Activated naive CD8-positive, alpha-beta T cell (primary cell): ENCODE results near the gene GLT8D2.

ENCODE experiments used
- H3K27ac Mint-ChIP-seq: one replicate; pipeline ENCODE4 v1.8.0; 2021; ENCODE audit warnings: mixed read lengths
- H3K27me3 Mint-ChIP-seq: one replicate; pipeline ENCODE4 v1.8.0; 2021; ENCODE audit warnings: mixed read lengths
- H3K36me3 Mint-ChIP-seq: one replicate; pipeline ENCODE4 v1.8.0; 2021; ENCODE audit warnings: mixed read lengths
- H3K4me1 Mint-ChIP-seq: one replicate; pipeline ENCODE4 v1.8.0; 2021; ENCODE audit warnings: low read depth, mixed read lengths
- H3K4me3 Mint-ChIP-seq: one replicate; pipeline ENCODE4 v1.8.0; 2021; ENCODE audit warnings: mild to moderate bottlenecking, mixed read lengths
- H3K9me3 Mint-ChIP-seq: one replicate; pipeline ENCODE4 v1.8.0; 2021; ENCODE audit warnings: low read depth, mixed read lengths

GLT8D2 gene

DNA sequence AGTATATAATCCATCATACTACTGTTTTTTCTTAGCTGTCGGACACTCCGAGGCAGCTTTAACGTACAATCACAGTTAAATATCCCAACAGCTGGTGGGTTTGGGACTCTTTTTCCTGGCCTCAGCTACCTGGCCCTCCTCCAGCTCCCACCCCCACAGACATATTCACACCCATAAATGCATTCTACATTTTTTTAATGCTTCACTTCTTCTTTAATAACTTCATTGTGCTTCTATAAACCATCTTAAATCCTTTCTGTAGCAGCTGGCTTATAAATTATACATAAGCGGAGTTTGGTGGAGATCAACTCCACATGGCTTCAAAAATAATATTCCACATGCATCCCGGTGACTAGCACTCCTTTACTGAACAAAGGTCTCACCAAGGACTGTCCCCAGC lies 51.0 kb downstream of the GLT8D2 start:
- H3K4me3 Mint-ChIP-seq, result no peak overlapping the region
- peaks cover 5% of the 10 kb centered on the region for H3K36me3 Mint-ChIP-seq
- no peak overlapping the region for H3K27ac Mint-ChIP-seq
- H3K4me1 Mint-ChIP-seq, result no peaks in the 10 kb centered on the region
- H3K27me3 Mint-ChIP-seq, result peaks cover 20% of the 10 kb centered on the region
- H3K9me3 Mint-ChIP-seq, result no peaks in the 10 kb centered on the region

DNA sequence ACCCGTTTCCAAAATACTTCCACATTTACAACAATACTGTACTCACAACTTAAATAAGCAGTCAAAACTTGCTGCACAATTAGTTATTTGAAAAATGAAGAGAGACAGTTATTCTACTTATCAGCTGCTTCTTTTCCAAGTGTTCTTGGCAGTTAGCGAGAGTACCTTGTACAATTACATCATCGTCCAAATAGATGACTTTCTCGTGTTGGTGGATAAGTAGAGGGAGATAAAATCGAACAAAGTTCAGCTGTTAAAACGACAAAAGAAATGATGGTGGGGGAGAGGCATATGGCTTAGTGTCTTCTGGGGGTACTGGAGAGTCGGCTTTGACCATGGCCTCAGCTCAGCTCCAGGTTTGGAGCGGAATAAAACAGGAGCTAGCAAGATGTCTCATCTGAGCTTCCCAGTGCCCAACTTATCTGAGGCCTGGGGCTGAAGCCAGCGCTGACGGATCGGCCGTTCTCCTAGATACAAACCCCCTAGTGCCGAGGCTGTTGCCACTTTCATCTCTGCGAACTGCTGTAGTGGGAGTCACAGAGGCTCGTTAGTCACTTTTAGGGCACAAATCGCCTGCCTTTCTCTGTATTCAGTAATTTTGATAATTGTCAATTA lies 52.6 kb downstream of the GLT8D2 start:
- Mint-ChIP-seq H3K4me1 (no peaks in the 10 kb centered on the region), H3K36me3 (no peaks in the 10 kb centered on the region), H3K4me3 (no peak overlapping the region), H3K9me3 (no peaks in the 10 kb centered on the region), H3K27ac (no peak overlapping the region), H3K27me3 (peaks cover 10% of the 10 kb centered on the region)

GRCh38 chr12:103996595-103996994 lies 53.4 kb downstream of the GLT8D2 start:
- H3K36me3 Mint-ChIP-seq, result no peaks in the 10 kb centered on the region
- H3K9me3 Mint-ChIP-seq, result no peaks in the 10 kb centered on the region
- no peaks in the 10 kb centered on the region for H3K4me1 Mint-ChIP-seq
- H3K4me3 Mint-ChIP-seq, result no peak overlapping the region
- H3K27me3 Mint-ChIP-seq, result peaks cover 10% of the 10 kb centered on the region
- H3K27ac Mint-ChIP-seq, result no peak overlapping the region

DNA sequence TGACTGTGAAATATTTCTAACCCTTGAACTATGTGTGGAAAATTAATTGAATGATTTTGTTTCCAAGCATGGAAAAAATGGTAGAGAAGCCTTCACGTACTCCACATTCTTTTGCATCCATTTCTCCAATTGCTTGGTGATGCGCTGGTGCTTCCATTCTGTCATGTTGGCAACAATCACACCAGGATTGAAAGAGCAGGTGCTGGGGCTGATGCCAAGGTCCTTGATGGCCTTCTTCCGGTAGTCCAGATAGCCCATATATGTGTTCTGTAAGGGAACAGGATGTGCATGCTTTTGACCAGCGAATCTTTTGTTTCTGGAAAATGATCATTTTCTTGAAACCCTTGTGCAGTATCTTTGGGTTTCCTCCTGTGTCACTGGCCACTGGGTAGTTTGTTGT lies 55.8 kb downstream of the GLT8D2 start:
- no peak overlapping the region for H3K4me3 Mint-ChIP-seq
- no peaks in the 10 kb centered on the region for H3K4me1 Mint-ChIP-seq
- peaks cover 4% of the 10 kb centered on the region for H3K27me3 Mint-ChIP-seq
- no peaks in the 10 kb centered on the region for H3K9me3 Mint-ChIP-seq
- no peak overlapping the region for H3K27ac Mint-ChIP-seq
- H3K36me3 Mint-ChIP-seq, result no peaks in the 10 kb centered on the region

DNA sequence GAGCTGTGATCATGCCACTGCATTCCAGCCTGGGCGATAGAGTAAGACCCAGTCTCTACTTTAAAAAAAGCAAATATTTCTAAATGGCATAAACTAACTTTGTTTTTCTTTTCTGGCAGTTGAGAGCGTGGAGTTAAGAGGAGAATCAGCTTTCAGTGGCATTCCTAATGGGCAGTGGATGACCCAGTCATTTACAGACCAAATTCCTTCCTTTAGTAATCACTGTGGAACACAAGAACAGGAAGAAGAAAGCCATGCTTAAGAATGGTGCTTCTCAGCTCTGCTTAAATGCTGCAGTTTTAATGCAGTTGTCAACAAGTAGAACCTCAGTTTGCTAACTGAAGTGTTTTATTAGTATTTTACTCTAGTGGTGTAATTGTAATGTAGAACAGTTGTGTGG lies 63.2 kb downstream of the GLT8D2 start:
- no peaks in the 10 kb centered on the region for H3K4me1 Mint-ChIP-seq
- no peak overlapping the region for H3K27ac Mint-ChIP-seq
- no peaks in the 10 kb centered on the region for H3K9me3 Mint-ChIP-seq
- H3K27me3 Mint-ChIP-seq, result no peaks in the 10 kb centered on the region
- H3K36me3 Mint-ChIP-seq, result peaks cover 4% of the 10 kb centered on the region
- no peak overlapping the region for H3K4me3 Mint-ChIP-seq

DNA sequence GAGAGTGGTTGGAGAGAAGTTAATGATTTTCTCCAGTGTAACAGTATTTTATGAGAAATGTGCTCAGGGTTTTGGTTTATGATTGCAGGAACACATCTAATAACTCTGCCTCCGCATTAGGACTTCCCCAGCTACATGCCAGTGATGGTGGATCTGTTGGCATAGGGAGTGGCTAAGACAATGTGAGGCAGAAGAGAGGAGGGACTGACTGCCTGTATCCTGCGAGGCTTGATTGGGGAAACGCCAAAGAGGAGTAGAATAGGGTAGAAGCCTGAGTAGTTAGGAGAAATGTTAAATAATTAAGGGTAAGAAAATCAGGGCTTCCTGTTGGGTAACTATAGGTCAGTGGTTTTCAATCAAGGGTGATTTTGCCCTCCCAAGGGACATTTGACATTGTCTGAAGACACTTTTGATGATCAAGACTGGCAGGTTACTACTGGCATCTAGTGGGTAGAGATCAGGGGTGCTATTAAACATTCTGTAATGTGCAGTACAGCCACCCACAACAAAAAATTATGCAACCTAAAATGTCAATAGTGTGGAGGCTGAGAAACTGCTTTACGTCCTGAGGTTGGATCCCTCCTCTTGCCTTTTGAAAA lies 71.5 kb downstream of the GLT8D2 start:
- Mint-ChIP-seq H3K27ac (peak overlapping the region; percentile 1), H3K4me3 (no peak overlapping the region), H3K27me3 (no peaks in the 10 kb centered on the region), H3K9me3 (no peaks in the 10 kb centered on the region), H3K36me3 (peaks cover 2% of the 10 kb centered on the region), H3K4me1 (peaks cover 14% of the 10 kb centered on the region)

DNA sequence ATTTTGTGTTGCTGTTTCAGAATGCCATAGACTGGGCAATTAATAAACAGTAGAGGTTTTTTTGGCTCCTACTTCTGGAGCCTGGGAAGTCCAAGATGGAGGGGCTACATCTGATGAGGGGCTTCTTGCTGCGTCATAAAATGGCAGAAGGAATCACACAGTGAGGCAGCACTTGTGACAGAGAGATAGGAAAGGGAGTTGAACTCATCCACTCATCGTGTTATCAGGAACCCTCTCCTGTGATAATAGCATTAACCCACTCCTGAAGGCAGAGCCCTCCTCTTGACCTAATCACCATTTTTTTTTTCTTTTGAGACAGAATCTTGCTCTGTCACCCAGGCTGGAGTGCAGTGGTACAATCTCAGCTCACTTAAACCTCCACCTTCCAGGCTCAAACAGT lies 74.6 kb downstream of the GLT8D2 start:
- H3K9me3 Mint-ChIP-seq, result no peaks in the 10 kb centered on the region
- peaks cover 37% of the 10 kb centered on the region for H3K4me1 Mint-ChIP-seq
- no peak overlapping the region for H3K4me3 Mint-ChIP-seq
- no peaks in the 10 kb centered on the region for H3K36me3 Mint-ChIP-seq
- no peaks in the 10 kb centered on the region for H3K27me3 Mint-ChIP-seq
- peak overlapping the region; percentile 29 for H3K27ac Mint-ChIP-seq

DNA sequence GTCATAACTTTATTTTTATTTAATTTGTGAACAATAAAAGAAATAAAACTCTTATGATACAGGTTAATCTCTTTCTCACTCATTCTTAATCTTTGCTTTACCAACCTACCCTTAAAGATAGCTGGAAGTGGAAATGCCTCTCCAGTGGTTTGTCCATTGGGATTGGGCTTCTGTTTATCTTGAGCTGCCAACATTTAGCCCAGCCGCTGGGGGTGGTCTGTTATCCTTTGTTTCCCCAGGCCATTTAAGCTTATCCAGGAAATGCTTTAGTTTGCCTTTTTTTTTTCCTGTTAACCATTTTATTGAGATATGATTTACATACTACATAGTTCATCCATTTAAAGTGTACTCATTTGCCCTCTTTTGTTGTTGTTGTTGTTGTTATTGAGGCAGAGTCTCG lies 76.1 kb downstream of the GLT8D2 start:
- Mint-ChIP-seq H3K9me3 (no peaks in the 10 kb centered on the region), H3K4me3 (no peak overlapping the region), H3K27ac (no peak overlapping the region), H3K4me1 (peaks cover 51% of the 10 kb centered on the region), H3K36me3 (peaks cover 4% of the 10 kb centered on the region), H3K27me3 (no peaks in the 10 kb centered on the region)

DNA sequence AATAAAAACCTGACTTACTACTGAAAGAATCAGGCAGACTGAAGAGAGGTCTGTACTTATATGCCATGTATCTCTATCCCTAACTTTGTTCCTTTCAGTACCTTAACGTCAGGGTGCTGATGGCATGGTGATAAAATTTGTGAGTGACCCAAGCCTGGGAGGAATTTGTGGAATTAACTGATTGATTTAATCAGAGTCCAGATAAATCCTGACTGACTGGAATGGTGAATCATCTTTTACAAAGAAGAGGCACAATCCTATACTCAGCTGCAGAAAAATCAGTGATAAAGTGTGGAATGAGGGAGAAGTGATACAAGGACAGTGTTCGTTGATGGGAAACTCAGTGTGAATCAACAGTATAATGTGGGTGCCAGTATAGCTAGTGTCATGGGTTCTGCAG lies 80.6 kb downstream of the GLT8D2 start:
- Mint-ChIP-seq H3K4me1 (peaks cover 74% of the 10 kb centered on the region), H3K4me3 (peak overlapping the region; percentile 98), H3K27ac (peak overlapping the region; percentile 50), H3K9me3 (no peaks in the 10 kb centered on the region), H3K36me3 (peaks cover 13% of the 10 kb centered on the region), H3K27me3 (no peaks in the 10 kb centered on the region)

GRCh38 chr12:103966736-103967135 lies 83.3 kb downstream of the GLT8D2 start:
- Mint-ChIP-seq H3K4me3 (peak overlapping the region; percentile 98), H3K4me1 (peaks cover 62% of the 10 kb centered on the region), H3K36me3 (peaks cover 13% of the 10 kb centered on the region)

DNA sequence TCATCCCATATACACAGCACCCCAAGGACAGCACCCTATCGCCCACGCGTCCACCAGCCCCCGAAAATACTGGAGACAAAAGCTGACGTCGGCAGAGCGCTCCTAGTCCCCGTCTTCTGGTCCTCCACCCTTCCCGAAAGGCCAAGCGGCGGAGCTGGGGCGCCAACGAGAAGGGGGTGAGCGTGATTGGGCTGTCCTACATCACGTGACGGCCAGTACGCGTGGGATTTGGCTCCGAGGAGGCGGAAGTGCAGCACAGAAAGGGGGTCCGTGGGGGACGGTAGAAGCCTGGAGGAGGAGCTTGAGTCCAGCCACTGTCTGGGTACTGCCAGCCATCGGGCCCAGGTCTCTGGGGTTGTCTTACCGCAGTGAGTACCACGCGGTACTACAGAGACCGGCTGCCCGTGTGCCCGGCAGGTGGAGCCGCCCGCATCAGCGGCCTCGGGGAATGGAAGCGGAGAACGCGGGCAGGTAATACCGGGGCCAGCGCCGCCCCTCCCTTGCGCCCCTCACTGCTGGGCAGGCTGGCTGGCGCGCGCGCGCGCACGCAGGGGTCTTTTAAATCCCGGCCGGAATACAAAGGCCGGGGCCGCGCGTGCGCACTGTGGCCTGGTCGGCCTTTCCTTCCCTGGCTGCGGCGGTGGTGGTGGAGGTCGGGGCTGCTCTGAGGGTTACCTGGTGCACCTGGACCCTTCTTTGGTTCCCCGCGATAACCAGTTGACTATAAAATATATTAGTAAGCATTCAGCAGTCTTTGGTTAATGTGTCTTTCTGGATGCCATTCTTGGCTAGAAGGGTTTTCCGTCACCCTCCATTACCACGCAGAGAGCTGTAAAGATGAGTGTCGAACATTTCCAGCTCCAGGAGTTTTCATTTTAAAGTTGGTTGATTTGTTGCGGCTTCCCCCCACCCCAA lies 84.1 kb downstream of the GLT8D2 start, which contains the start of gene TDG:
TSS of gene TDG (plus strand) at position 283 of the 915 bp plus-strand sequence. CDS start at position 449, 166 bp downstream.
- Mint-ChIP-seq H3K4me1 (peaks cover 54% of the 10 kb centered on the region), H3K9me3 (no peaks in the 10 kb centered on the region), H3K27ac (peak within 1 kb of the TSS; percentile 98), H3K4me3 (peak within 1 kb of the TSS; percentile 98), H3K36me3 (peaks cover 13% of the 10 kb centered on the region), H3K27me3 (no peaks in the 10 kb centered on the region)

More at GRCh38 chr12:103966736-103967135, 83.3 kb downstream of the GLT8D2 start:
- Mint-ChIP-seq H3K27me3 (no peaks in the 10 kb centered on the region), H3K9me3 (no peaks in the 10 kb centered on the region), H3K27ac (peak overlapping the region; percentile 98)

GRCh38 chr12:103965255-103965589 lies 84.8 kb downstream of the GLT8D2 start:
- Mint-ChIP-seq H3K36me3 (peaks cover 13% of the 10 kb centered on the region), H3K27me3 (no peaks in the 10 kb centered on the region), H3K27ac (peak overlapping the region; percentile 98), H3K4me3 (peak overlapping the region; percentile 98), H3K9me3 (no peaks in the 10 kb centered on the region), H3K4me1 (peaks cover 50% of the 10 kb centered on the region)

GRCh38 chr12:103964805-103965204 lies 85.2 kb downstream of the GLT8D2 start:
- peaks cover 13% of the 10 kb centered on the region for H3K36me3 Mint-ChIP-seq
- H3K4me3 Mint-ChIP-seq, result peak overlapping the region; percentile 98
- no peaks in the 10 kb centered on the region for H3K9me3 Mint-ChIP-seq
- H3K4me1 Mint-ChIP-seq, result peaks cover 46% of the 10 kb centered on the region
- H3K27me3 Mint-ChIP-seq, result no peaks in the 10 kb centered on the region
- peak overlapping the region; percentile 98 for H3K27ac Mint-ChIP-seq

DNA sequence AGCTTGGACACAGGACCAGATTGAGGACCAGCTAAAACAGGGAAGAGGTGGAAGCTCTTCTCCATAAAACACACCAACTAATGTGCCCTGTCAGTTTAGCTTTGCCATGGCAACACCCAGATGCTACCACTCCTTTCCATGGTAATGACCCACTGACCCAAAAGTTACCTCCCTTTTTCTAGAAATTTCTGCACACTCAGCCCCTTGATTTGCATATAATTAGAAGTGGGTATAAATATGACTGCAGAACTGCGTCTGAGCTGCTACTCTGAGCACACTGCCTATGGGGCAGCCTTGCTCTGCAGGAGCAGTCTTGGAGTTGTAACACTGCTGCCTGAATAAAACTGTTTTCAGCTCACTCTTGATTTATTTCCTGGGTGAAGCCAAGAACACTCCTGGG lies 87.5 kb downstream of the GLT8D2 start:
- Mint-ChIP-seq H3K9me3 (no peaks in the 10 kb centered on the region), H3K4me1 (peaks cover 26% of the 10 kb centered on the region), H3K4me3 (no peak overlapping the region), H3K36me3 (peaks cover 3% of the 10 kb centered on the region), H3K27ac (peak overlapping the region; percentile 54), H3K27me3 (no peaks in the 10 kb centered on the region)

GRCh38 chr12:103960616-103961227 lies 89.3 kb downstream of the GLT8D2 start:
- Mint-ChIP-seq H3K36me3 (no peaks in the 10 kb centered on the region), H3K4me1 (peaks cover 25% of the 10 kb centered on the region), H3K4me3 (no peak overlapping the region), H3K27me3 (no peaks in the 10 kb centered on the region), H3K9me3 (no peaks in the 10 kb centered on the region), H3K27ac (peak overlapping the region; percentile 41)
